GM18951 (cell line): ENCODE results near the gene ARL2BP.
A peak's percentile ranks its signal among the peaks of the same experiment; 100 is the strongest.

Source experiments
- POLR2A ChIP-seq: IDR thresholded peaks from 4 replicates; pipeline ENCODE4 v1.6.1; 2011; ENCODE audit warnings: mild to moderate bottlenecking; ENCODE audit not compliant: insufficient read length, insufficient read depth; ENCODE audit errors: extremely low read depth
- in situ Hi-C: fragments of 300-500 bp; cut with MboI; formaldehyde crosslinking; loops from one replicate; pipeline ENCODE4 v1.12.0; 2022; ENCODE audit warnings: low sequenced_read_pairs, mixed read lengths, inconsistent platforms; ENCODE audit not compliant: unreplicated experiment

ARL2BP gene

DNA sequence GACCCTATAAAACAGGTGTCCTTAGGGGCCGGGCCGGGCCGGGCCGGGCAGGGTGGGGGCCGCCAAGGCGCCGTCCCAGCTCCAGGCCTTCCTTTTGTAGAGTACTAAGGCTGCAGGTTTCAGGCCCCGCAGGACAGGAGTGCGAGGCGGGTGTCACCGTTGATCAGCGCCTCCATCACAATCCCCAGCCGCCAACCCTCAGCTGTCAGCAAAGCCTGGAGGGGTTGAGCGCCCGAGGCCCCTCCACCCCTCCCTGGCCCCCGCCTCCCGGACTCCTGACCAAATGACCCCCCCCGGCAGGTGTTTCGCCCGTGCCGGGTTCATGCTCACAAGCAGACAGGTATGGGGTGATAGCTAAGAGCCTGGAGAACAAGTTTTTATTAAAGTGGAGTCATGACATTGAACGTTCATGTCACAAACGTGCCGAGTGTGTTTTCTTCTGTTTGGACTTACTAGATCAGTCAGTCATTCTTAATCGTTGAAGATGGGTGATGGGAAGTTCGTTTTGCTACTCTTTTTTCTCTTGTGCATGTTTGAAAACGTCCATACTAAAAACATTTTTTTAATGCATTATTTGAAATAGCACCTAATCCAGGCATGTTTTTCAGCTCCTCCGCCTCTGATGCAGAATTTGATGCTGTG is 534 bp downstream of the ARL2BP start:
- no peak for TF ChIP-seq POLR2A
- in situ Hi-C loops: no loop called here

DNA sequence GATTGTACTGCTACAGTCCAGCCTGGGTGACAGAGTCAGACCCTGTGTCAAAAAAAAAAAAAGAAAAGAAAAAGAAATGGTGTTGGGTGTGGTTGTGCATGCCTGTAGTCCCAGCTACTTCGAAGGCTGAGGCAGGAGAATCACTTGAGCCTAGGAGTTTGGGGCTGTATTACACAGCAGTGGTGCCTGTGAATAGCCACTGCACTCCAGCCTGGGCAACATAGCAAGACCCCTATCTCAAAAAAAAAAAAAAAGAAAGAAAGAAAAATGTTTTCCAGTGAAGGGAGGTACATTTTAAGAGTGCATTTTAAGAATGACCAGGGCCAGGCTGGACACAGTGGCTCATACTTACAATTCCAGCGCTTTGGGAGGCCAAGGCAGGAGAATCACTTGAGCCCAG is 6.3 kb downstream of the ARL2BP start:
- in situ Hi-C loops: no loop called here
- no peak for TF ChIP-seq POLR2A

DNA sequence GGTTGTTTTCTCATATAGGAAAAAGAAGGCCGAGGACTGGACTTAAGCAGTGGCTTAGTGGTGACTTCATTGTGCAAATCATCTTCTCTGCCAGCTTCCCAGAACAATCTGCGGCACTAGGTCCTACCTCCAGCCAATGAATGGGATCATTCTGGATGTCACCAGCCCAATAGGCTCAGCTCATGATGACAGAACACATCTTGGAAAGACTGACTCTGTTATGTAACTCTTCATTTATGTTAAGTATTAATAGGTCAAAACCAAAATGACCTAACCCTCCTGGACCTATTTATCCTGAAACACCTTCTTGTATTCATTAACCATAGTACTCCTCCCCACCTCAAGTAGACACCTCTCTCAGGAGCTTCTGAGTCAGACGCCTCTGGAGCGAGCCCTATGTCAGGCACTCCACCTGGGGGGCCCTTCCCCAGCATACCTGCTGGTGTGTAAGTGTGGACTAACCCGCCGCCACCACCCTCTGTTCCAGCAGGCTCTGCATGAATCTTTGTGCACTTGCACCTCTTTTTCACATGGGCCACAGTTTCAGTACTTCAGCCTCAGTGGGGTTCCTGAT is 7.2 kb downstream of the ARL2BP start:
- in situ Hi-C loops: no loop called here
- no peak for TF ChIP-seq POLR2A

DNA sequence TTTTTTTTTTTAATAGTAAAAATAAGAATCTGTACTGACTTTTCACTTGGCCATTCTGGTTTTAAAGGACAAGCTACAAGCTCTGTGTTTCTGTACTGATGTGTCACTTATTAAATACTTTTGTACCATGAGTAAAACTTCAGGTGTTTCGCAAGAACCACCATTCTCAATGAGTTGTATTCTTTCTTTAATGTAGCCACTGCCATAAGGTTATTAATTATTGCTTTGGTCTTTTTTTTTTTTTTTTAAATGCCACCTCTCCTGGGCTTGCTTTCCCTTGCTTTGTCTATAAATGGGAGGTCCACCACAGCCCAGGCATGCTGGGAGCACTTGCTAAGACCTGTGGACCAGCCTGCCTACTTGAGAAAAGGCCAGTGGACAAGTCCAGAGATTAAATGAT is 8.4 kb downstream of the ARL2BP start:
- in situ Hi-C loops: no loop called here
- TF ChIP-seq POLR2A: no peak

DNA sequence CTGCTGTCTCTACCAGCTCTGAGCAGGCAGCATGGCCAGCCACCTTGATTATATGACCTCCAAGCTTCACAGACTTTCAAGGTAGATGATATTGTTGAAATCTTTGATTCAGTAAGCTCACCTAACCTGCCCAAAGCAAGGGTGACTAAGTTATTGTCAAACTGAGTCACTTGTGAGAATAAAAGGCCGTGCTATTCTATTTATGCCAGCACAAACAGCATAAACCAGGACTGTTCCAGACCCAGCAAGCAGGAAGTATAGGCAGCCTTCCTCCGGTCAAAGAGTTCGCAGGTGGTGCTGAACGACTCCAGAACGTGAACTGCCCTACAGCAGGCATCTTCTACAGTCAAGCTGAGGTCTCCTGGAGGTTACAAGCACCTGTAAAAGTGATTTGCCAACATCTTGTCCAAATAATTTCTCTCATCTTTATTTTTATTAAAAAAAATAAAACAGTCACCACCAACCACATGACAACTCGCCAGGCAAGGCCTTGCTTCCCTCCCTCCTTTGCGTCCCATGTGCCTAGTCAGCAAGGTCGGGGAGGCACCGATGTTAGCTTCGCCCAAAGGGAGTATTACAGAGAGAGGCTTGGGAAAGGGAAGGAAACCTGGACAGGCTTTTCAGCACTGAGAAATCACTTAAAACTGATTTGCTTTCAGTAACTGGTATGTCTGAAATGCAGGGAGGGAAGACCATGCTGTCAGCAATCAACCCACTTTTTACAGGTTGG is 10.8 kb downstream of the ARL2BP start:
- no peak for TF ChIP-seq POLR2A
- in situ Hi-C loops: no loop called here

DNA sequence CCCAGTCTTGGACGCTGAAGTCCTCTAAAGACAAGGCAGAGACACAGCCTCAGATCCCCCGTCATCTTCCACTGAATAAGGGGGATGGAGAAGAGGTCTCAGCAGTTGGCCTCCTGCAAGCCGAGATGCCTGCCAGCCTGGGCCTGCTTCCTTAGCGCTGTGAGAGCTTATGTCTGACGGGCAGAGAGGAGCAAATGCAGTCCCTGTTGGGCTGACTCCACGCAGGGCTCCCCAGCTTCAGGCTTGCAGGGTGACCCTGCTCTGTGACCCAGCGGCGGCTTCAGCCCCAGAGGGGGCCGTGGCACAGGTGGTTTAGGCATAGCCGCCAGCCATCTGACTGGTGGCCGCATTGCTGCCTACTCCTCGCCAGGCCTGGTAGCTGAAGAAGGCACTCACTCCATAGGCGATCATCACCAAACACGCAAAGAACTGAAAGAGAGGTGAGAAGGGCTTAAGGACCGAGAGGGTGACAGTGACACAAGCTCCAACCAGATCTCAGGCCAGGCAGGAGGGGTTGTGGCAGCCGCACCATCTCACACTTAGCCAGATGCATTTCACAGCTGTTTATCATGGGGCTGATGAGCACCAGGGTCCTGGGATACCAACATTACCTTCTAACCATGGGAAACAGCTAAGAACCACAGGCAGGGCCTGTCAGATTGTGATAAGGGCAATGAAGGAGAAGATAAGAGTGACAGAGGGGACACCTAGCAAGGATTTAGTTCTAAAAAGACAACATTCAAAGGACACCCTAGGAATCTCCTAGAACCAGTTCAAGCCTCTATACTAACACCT is 11.7 kb downstream of the ARL2BP start:
- in situ Hi-C loops: no loop called here
- no peak for TF ChIP-seq POLR2A

DNA sequence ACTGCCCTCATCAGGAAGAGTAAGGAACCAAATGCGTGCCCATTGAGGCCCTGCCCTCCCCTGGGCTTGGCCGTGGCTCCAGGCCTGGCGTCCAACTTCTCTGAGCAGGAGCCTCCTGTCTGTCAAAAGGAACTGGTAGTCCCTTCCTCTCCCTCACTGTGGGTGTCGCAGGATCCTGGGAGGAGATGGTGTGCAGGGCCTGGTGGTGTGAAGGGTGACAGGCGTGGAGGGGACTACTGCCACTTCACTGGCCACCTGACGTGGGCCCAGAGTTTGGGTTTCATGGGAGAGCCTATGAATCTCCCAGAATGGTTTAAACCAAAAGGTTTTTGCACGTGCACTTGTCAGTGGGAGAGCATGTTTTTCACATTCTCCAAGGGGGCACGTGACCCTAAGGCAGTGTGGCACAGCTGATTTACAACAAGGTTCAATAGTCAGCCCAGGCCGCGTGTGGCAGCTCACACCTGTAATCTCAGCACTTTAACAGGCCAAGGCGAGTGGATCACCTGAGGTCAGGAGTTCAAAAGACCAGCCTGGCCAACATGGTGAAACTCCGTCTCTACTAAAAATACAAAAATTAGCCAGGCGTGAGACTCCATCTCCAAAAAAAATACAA is 12.5 kb downstream of the ARL2BP start:
- in situ Hi-C loops: no loop called here
- TF ChIP-seq POLR2A: no peak

DNA sequence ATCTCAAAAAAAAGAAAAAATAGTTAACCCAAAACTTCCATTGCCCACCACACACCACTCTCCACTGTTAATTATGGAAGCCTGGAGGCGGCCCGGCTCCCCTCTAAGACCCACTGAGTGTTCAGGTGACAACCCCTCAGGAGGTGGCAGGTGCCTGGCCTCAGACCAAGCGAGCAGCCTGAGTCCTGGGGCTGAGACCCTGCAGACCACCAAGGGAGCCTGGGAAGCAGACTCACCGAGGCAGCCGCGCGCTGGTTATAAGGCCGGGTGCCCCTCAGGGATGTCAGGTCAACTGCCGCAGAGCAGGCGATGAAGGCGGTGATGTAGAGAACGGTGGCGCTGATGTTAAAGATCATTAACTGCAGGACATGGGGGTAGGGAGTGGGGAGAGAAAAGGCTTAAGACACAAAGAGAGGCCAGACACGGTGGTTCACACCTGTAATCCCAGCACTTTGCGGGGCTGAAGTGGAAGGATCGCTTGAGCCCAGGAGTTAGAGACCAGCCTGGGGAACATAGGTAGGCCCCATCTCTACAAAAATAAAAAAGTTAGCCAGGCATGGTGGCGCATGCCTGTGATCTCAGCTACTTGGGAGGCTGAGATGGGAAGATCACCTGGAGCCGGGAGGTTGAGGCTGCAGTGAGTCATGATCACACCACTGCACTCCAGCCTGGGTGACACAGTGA is 13.3 kb downstream of the ARL2BP start:
- in situ Hi-C loops: no loop called here
- TF ChIP-seq POLR2A: no peak

DNA sequence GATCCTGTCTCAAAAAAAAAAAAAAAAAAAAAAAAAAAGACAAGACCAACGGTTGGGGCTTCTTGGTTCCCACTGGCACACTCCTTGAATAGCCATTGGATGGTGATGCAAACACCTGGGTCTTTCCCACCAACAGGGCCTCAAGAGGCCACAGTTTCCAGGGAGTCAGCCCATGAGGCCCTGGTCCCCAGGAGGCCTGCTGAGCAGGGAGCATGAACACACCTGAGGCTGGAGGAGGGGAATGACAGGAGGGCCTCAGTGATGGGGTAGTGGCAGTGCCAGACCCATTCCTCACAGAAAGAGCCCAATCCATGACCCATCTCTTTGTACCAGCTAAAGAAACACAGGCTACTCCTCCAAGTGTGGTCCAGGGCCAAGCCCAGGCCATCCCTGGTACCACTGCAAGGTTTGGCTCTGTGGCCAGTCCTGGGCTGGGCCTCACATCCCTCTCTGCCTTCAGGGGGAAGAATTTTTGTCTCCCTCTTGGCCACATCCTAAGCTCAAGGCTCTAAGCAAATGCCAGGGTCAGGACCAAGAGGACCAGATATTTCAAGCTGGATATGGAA is 13.9 kb downstream of the ARL2BP start:
- in situ Hi-C loops: no loop called here
- TF ChIP-seq POLR2A: no peak

DNA sequence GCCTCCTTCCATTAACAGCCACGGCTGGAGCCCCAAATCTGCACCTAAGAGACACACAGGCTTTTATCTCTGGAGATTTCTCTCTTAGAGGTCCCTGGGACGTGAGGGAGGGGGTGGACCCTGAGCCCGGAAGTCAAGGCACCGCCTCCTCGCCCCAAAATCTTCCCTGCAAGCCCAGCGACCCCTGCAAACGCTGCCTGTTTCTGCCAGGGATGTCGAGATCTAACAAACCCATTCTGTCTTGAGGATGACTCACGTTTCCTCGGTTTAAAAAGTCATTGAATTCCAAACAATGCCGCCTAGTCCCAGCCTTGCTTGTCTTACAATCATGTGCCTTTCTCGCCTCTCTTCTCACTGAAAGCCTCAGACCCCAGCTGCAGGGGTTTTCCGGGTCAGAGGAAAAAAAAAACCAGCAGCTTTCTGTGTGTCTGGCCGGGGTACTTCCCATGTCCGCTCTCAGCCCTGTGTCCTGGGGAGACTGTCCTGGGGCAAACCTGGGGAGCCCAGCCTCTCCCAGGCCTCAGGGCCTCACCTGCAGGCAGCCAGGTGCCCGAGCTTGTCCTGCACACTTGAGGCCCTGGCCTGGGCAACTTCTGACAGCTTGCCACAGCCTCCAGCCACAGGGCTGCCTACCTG is 15.4 kb downstream of the ARL2BP start:
- peak; percentile 19 for TF ChIP-seq POLR2A
- in situ Hi-C loops: no loop called here

DNA sequence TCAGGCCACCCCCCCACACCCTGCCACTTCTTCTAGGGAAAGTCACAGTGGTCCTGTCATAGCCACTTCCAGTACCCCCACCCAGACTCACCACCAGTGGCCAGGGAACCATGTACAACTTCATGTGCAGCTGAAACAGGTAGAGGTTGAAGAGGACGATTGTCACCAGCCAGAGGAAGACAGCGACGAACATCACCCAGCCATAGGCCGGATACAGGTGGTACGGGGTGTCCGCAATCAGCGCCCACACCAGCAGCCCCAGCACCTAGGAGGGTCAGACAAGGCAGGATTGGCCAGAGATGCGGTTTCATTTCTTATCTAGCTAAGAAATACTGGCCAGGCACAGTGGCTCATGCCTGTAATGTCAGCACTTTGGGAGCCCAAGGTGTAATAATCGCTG is 16.7 kb downstream of the ARL2BP start:
- in situ Hi-C loops: no loop called here
- no peak for TF ChIP-seq POLR2A

DNA sequence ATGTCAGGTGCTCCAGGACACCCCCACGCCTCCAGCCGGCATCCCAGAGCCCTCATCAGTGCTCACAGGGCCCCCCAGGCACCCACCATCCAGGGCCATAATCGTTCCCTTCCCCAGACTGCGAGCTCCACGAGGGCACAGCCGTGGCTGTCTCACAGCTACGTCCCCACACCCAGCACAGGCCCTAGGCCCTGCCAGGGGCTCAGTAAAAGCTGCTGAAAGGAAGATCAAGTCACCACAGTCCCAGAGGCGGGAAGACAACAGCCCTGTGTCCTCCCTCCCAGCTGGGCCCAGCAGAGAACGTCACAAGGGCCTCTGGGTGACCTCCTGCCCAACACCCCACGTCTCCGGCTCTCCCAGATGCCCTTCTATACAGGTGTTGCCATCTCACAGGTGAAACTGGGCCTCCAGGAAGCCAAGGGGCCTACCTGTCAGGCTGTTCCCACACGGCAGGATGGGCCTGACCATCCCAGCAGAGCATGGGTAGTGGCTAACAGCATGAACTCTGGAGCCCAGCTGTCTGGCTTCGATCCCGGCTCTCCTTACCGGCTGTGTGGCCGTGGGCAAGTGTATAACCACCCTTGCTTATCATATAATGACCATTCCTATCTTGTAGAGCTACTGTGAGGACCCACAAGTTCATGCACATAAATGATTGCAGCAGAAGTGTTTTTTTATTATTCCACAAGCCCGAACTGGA is 17.9 kb downstream of the ARL2BP start:
- no peak for TF ChIP-seq POLR2A
- in situ Hi-C loops: no loop called here
